AG09309 (cell line): ENCODE results near the gene MBOAT1.

Experiments used
- DNase-seq: peaks from one replicate; pipeline ENCODE4 v3.0.0-alpha.2; 2010; ENCODE audit warnings: low read depth
- H3K4me3 ChIP-seq: 2 replicates; pipeline ENCODE4 v1.5.1; 2011; ENCODE audit warnings: mild to moderate bottlenecking, low read depth, low read length, moderate library complexity; ENCODE audit not compliant: control insufficient read depth
- CTCF ChIP-seq: IDR thresholded peaks from 2 replicates; pipeline ENCODE4 v1.5.1; 2011; ENCODE audit warnings: mild to moderate bottlenecking, low read depth, low read length, inconsistent platforms; ENCODE audit not compliant: insufficient read depth, control insufficient read depth; ENCODE audit errors: missing control alignments

MBOAT1 gene

GRCh38 chr6:20060252-20060651 is 152.0 kb downstream of the MBOAT1 start:
- DNase-seq: no peak
- no peak overlapping the region for H3K4me3 ChIP-seq
- no peak for TF ChIP-seq CTCF

- H3K4me3 ChIP-seq: no peak overlapping the region
- DNase-seq: no peak
- no peak for TF ChIP-seq CTCF
Observed at GRCh38 chr6:20058912-20059311, 153.4 kb downstream of the MBOAT1 start.

- DNase-seq: no peak
- H3K4me3 ChIP-seq: no peak overlapping the region
- no peak for TF ChIP-seq CTCF
Observed at GRCh38 chr6:20058121-20058905, 154.0 kb downstream of the MBOAT1 start.

- no peak overlapping the region for H3K4me3 ChIP-seq
- peak; percentile 51 for TF ChIP-seq CTCF
- peak; percentile 25 for DNase-seq
Observed at GRCh38 chr6:20056350-20056992, 155.8 kb downstream of the MBOAT1 start.

GRCh38 chr6:20055916-20056315 is 156.4 kb downstream of the MBOAT1 start:
- TF ChIP-seq CTCF: no peak
- H3K4me3 ChIP-seq: no peak overlapping the region
- DNase-seq: no peak
